Measurements from ENCODE around the gene TRIM39.

Gene TRIM39

DNA sequence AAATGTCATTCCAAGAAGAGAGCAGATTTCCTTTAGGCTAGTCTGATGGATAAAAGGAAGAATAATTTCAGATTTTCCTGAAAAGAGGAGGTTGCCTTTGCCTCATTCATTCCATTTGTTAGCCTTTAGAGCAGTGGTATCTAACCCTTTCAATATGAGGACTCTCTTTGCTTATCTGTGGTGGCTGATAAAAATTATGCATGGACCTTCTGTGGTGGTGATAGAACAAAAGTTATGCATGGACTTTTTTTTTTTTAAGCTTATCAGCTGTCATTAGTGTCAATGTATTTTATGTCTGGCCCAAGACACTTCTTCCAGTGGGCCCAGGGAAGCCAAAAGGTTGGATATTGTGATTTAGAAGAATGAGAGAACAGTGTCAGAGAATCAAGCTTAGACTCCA, 1.7 kb downstream of the TRIM39 start:
- no peak for DNase-seq

DNA sequence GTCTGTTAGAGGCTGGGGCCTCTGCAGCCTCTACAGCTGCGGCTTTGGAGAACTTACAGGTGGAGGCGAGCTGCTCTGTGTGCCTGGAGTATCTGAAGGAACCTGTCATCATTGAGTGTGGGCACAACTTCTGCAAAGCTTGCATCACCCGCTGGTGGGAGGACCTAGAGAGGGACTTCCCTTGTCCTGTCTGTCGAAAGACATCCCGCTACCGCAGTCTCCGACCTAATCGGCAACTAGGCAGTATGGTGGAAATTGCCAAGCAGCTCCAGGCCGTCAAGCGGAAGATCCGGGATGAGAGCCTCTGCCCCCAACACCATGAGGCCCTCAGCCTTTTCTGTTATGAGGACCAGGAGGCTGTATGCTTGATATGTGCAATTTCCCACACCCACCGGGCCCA, 2.6 kb downstream of the TRIM39 start:
- DNase-seq, result no peak

DNA sequence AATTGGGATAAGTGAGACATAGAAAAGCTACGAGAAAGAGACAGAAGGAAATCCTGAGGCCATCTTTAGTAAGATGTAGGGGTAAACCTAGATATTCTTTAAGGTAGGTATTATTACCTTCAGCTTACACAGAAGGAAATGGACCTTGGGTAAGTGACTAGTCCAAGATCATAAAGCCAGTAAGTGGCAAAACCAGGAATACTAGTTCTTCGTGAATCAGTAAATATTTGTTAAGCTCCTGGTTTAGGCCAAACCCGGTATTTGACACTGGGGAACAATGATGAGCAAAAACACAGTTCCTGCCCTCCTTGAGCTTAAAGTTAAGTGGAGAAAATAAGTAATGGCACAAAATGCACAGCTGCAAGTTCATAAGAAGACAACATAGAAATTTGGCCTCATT, 5.3 kb downstream of the TRIM39 start:
- no peak for DNase-seq

DNA sequence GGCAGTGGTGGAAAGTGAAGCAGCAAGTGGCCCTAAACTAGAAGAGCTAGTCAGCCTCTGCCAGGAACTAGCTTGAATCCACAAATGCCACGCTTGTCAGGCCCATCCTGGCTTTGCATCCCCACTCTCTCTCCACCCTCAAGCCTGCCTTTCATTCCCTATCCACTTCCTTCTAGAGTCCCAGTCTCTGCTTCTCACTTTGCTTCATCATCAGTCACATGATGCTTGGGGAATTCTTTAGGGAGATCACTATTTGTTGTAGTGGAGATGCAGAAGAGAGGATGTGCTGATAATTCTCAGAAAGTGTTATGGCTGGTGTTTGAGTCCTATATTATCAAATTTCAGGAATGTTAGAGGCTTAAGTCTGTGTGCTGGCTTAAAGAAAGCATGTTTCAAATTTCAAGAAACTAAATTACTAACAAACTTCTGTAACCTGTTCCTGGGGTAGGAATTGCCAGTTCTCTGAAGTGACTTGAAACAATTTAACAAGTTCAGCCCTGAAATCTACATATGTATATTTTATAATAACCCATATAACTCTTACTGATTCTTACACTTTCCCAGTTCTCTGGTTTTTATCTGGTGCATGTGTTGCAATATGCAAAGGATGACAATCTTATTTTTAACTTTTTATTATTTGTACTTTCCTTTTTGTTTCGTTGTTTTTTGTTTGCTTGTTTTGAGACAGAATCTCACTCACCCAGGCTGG, 7.5 kb downstream of the TRIM39 start:
- DNase-seq, result no peak

DNA sequence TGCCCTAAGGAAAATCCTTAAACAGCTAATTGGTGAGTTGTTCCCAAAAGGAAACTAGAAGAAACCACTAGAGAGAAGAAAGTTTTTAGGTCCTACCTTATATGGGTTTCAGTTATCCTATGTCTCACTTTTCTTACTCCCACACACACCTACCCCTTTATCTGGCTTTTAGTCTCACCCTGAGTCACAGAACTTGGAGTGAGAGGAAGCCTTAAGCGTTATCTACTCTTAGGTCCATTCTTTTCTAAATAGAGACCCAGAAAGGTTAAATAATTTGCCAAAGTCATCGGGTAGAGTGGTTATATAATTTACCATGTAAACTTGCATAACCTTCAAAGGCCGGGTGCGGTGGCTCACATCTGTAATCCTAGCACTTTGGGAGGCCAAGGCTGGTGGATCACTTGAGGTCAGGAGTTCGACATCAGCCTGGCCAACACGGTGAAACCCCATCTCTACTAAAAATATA, 13.9 kb downstream of the TRIM39 start:
- DNase-seq, result no peak

DNA sequence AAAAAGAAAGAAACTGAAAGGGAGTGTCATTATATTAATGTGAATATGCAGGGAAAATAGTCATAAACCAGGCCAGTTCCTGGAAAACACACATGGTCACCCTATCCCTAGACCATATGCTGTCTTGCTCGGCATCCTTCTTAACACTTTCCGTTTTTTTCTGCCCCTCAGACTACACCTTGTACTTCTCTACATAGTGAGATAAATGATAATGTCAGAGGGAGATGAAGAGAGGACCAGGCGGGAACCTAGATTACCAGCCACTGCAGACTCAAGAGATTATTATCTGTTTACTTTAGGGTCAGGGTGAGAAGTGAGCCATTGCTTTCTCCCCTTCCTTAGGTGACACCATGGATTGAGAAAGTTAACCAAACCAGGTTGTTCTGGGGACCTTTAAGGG, 14.5 kb downstream of the TRIM39 start:
- DNase-seq, result no peak

DNA sequence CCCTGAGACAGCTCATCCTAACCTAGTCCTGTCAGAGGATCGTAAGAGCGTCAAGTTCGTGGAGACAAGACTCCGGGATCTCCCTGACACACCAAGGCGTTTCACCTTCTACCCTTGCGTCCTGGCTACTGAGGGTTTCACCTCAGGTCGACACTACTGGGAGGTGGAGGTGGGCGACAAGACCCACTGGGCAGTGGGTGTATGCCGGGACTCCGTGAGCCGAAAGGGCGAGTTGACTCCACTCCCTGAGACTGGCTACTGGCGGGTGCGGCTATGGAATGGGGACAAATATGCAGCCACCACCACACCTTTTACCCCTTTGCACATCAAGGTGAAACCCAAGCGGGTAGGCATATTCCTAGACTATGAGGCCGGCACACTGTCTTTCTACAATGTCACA, 15.0 kb downstream of the TRIM39 start:
- no peak for DNase-seq

DNA sequence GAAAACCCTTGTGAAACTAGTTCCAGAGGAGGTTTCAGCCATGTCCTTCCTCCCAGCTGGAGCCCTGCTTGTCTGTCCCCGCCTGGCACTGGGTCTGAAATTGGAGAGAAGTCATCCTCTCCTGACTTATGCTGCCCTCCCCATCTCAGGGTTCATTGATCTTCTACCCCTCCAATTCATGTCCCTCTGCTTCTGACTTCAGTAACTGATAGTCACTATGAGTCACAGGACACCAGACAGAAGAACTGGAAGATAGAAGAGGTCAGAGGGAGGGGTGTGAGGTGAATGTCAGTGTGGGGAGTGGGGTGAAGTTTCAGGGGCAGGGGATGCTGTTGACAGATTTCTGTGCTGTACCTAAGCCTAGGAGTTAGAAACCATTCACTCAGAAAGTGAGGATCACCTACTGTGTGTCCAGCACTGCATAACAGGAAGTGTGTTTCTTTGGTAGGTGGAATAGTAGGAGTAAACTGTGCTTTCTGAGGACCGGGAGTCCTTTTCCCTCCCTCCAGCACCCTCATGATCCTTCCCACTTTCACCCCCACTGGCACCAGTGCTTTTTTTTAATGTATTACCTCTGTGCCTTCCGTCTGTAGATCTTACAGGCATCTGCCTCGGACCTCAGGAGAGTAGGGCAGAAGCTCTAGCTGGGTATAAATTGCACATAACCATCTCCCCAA, 17.6 kb downstream of the TRIM39 start:
- DNase-seq, result no peak

DNA sequence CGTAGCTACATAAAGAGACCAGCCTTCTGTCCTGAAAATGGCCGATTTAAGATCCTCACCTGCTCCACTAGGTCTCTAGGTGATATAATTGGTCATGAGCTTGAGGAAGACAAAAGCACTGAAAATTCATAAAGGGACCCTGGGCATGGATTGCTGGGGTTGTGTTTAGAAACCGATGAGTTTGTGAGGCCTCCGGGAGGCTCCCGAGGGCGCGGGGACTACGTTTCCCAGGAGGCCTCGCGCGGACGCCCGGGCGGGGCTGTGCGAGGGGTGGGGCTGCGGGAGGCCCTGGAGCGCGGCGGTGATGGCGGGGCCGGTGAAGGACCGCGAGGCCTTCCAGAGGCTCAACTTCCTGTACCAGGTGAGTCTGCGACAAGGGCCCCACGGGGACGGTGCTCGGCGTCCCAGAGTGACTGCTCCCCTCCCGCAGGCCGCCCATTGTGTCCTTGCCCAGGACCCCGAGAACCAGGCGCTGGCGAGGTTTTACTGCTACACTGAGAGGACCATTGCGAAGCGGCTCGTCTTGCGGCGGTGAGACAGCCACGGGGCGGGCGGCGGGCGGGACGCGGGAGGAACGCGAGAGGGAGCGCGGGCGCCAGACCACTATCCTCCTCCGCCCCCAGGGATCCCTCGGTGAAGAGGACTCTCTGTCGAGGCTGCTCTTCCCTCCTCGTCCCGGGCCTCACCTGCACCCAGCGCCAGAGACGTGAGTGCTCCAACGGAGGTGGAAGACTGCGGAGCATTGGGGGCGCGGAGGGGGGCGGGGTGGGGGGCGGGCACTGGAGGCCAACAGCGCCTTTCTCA, 18.3 kb downstream of the TRIM39 start, which contains the start of gene RPP21:
TSS of gene RPP21 (plus strand) at position 289 of the 804 bp plus-strand sequence. CDS start at position 305, 16 bp downstream.
- peak; percentile 94 for DNase-seq

DNA sequence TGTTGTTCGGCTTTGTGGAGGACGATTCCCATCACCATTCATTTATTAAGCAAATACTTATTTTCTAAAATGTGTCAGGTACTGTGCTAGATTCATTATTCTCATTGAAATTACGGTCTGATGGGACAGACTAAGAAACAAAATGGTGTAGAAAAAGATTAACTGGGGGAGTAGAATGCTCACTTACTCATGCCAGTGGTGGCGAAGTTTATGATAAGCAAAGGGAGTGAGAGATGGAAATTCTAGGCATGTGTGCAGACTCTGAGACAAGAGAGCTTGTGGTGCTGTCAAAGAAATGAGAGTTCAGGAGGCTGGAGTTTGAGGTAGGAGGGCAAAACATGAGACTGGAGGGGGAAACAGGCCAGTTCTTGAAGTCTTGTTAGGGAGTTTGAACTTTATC, 19.1 kb downstream of the TRIM39 start:
- DNase-seq, result no peak

DNA sequence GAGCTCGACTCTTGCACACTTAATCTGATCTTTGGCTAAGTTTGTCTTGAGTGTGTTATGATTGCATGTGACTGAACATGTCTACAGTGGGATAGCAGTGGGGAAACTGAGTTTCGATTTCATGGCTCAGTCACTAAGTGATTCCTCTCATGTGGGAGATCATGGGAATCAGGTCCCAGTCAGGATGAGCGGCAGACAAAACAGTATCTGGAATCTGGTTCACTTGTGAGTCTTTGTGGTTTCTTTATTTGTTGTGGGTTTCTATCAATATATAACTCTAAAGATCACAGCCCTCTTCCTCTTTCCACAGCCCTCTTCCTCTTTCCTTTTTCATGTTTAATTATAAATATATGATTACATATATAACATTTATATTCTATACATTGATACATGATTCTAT, 22.2 kb downstream of the TRIM39 start:
- DNase-seq, result no peak

DNA sequence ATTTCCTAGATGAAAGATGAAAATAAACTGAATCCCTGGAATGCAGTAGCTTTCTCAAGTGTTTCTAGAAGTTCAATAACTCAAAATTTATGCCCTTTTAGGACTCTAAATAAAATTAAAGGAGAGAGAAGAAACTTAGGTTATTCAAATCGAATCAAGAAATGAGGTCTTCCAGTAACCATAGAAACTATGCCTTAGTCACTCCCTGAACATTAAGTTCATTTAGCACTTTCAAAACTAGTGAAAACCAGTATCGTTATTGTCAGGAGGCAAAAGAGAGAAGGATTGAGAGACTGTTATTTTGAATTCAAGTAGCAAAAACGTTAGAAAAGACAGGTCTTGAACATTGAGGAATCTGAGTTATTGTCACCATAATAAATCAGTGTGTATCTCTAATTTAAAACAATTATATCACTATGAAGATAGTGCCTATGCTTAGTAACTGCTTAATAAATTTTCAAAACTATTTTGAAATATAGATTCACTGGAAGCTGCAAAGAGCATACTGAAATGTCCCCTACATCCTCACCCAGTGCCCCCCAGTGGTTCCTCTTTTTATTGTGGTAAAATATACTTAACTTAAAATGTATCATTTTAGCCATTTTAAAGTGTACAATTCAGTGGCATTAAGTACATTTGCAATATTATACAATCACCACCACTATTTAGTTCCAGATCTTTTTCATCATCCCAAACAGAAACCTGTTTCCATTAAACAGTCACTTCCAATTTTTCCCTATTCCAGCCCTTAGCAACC, 22.9 kb downstream of the TRIM39 start:
- no peak for DNase-seq

DNA sequence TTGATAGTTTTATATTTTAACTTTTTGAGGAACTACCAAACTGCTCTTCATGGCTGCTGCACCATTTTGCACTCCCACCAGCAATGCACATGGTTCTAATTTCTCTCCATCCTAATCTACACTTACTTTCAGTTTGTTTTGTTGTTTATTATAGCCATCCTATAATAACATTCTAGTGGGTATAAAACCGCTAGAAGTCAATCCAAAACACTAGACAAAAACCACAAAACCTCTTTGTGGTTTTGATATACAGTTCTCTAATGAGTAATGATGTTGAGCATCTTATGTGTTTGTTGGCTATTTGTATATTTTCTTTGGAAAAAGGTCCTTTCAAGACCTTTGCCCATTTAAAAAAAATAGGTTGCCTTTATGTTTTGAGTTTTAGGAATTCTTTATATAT, 23.8 kb downstream of the TRIM39 start:
- DNase-seq, result no peak

DNA sequence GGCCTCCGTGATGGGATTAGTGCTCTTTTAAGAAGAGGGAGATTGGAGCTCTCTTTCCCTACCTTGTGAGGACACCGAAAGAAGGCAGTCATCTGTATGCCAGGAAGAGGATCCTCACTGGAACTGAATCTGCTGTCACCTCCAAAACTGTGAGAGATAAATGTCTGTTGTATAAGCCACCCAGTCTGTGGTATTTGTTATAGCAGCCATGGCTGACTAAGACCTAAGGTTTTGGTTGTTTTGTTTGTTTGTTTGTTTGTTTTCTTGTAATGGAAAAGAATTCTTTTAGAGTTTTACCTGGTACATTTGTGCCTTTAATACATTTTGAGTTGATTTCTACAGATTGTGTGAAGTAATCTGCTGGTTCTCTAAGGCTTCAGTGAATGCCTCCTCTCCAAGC, 25.8 kb downstream of the TRIM39 start:
- no peak for DNase-seq

DNA sequence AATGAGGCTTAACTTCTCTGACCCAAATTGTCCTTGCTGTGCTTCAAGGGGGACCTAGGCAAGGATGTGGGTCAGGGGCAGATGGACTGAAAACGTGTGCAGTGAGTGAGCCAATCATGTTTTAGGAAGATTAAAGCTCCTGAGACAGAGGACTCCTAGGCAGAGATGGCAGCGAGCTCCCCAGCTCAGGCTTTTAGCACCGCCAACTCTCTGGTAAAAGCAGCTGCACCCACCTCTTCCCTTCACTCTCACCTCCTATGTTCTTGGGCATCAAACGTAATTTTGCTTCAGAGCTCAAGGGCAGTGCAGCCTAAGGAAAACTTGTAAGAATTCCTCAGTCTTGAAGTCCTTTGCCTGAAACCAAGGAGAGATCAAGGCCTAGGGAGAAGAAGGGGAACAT, 28.6 kb downstream of the TRIM39 start:
- DNase-seq, result no peak

DNA sequence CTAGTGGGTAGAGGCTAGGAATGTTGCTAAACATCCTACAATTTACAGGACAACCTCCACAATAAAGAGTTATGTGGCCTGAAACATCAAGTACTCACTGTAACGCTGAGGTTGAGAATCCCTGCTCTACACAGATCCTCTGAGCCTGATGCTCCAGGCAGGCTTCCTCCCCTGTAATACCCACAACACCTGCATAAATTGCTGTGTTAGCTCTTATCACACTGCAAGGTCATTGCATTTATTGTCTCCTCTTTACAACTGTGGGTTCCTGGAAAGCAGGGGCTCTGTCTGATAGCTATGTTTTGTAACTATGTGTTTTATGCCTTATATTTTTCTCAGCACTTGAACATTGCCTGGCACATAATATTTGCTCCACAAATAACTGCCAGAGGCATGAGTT, 29.8 kb downstream of the TRIM39 start:
- no peak for DNase-seq

DNA sequence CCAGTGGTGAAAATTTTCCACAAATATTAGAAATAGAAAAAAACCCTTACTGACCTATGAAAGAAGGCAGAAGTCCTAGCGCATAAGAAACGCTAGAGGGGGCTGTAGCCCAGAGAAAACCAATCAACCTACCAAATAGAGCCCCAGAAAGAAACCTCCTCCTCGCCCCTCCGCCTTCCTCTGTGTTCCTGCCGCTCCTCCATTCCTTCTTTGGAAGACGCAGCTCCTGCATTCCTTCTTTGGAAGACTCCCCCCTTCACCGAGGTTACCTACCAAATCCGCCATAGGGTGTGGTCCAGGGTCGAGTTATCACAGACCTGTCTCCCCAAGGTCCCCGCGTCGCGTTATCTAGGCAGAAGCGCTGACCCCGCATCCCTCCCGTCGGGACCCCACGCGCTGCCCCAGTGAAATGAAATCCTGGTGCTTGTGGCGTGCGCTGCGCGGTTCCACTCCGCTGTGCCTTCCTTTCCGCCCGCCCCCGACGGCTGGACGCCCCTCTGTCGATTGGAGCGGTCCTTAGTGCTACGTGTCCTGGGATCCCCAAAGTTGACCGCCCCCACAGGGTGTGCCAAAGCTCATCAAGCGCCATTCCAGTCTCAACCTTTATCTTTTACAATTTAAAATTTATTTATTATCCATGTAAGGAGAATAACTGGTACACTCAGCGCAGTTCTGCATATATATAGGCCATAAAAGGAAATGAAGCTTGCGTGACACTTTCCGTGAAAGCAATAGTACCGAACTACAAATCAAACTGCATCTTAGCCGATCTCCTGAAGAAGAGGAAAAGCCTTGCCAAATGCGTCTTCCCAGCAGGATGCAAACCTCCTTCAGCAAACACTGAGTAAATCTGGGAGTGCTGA, 31.2 kb downstream of the TRIM39 start:
- peak; percentile 91 for DNase-seq

DNA sequence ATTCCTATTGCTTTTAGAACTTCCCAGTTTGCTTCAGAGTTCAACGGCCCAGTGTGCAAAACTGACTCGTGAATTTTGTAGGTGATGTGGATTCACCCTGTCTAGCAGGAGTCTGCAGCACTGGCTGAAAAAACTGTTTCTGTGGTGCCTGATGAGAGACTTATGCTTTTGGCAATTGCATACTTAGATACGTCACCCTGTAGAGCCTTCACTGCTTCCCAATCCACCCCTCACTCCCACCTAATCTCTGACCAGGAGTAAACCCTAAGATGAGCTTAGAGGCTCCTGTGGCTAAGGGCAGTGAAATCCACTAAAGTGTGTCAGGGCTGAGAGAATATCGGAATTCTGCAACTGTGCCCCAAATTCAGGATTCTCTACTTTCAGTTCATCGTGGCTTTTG, 32.5 kb downstream of the TRIM39 start:
- no peak for DNase-seq

DNA sequence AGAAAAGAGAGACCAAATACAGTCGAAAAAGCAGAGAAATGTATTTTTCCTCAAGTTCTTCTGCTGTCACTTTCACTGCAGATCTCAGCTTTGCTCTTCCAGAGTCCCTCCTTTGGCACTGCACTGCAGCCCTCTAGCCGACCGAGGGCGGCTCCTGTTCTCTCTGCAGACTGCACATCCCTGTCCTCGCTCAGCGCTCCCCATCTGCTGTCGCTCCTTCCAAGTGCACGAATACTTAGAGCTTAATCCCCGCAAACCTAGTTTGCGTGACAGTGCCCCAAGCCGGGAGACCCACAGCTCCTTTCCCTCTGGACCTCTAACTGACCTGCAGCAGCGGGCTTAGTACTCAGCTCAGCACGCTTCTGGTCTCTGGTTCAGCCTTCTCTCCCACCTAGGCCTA, 33.4 kb downstream of the TRIM39 start:
- no peak for DNase-seq

DNA sequence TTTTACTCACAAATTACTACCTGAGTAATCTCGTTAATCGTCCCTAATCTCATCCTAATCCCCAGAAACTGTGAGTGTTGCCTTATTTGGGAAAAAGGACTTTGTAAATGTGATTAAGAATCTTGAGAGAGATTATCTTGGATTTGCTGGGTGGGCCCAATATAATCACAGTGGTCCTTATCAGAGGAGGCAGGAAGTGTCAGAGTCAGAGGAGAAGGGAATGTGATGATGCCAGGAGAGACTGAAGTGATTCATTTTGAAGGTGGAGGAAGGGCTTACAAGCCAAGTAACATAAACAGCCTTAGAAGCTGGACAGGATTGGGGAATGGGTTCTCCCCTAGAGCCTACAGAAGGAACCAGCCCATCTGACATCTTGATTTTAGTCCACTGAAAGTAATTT, 34.9 kb downstream of the TRIM39 start:
- no peak for DNase-seq

DNA sequence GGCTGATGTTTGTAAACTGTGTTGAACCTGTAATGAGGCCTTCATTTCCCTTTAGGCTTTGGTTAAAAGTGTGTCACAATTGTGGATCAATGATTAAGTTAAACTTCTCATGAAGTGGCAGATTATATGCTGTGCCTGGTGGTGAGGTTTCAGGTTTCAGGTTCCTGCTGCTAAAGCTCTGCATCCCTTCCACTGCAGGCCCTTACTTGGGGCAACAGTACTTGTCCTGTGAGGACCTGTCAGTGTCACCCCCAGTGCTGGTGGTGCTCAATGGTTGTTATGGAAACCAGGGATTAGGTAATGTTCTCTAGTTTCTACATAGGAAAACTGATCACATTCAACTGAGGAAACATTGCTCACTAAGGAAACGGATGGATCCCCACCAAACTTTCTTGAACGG, 36.7 kb downstream of the TRIM39 start:
- DNase-seq, result no peak

DNA sequence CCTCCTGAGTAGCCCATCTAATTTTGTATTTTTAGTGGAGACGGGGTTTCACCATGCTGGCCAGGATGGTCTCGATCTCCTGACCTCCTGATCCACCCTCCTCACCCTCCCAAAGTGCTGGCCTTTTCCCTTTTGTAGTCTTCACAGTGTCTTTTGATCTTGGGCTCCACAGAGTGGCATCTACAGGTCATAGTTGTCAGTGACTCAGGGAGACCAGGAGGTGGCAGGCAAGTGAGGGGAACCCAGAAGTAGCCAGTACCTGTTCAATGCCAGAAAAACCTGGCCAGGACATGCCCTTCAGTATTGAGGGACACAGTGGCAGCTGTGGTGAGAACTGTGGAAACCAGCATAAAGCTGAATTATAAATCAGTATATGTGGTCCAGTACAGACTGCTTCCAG, 37.9 kb downstream of the TRIM39 start:
- no peak for DNase-seq
